ENCODE measurements around the gene SCN1B.

SCN1B gene

DNA sequence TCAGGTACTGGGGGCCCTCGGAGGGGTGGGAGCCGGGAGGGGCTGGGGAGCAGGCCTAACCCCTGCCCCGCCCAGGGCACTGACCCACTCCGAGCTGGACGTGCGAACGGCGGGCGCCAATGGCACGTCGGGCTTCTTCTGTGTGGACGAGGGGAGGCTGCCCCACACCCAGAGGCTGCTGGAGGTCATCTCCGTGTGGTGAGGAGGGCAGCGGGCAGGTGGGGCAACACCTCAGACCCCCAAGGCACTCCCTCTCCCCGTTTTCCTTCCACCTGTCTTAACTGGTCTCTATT lies 29.5 kb downstream of the SCN1B start:
- Histone ChIP-seq H3K4me3 (ENCODE audit: low read depth, low read length) (no peak overlapping the region), H3K27ac (ENCODE audit: low read depth, low read length) (no peak overlapping the region), H3K4me1 (ENCODE audit: control insufficient read depth, insufficient read depth, low read length, unreplicated experiment) (no peaks in the 10 kb centered on the region), H3K27me3 (ENCODE audit: insufficient read depth, low read length) (no peaks in the 10 kb centered on the region; the same call in 1 of the 2 replicates), H2AFZ (ENCODE audit: low read length, unreplicated experiment) (no peak overlapping the region), H3K36me3 (ENCODE audit: insufficient read depth, low read length) (no peaks in the 10 kb centered on the region), H3K79me2 (ENCODE audit: control insufficient read depth, insufficient read depth, low read length, unreplicated experiment) (no peaks in the 10 kb centered on the region)

DNA sequence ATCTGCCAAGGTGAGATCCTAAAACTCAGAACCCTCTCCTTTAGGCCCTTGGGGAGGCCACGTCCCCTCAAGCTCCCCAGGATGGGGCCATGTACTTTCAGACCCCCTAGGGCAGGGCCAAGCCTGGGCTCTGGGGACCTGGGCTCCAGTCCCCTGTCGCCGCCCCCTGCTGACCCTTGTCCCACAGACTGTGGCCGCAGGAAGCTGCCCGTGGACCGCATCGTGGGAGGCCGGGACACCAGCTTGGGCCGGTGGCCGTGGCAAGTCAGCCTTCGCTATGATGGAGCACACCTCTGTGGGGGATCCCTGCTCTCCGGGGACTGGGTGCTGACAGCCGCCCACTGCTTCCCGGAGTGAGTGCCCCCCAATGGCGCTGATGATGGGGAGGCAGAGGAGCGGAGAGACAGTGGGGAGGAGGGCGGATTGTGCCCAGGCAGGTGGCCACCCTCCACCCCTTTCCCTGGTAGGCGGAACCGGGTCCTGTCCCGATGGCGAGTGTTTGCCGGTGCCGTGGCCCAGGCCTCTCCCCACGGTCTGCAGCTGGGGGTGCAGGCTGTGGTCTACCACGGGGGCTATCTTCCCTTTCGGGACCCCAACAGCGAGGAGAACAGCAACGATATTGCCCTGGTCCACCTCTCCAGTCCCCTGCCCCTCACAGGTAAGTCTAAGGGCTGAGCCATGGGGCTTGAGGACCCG lies 30.0 kb downstream of the SCN1B start:
- Histone ChIP-seq H3K79me2 (ENCODE audit: control insufficient read depth, insufficient read depth, low read length, unreplicated experiment) (no peaks in the 10 kb centered on the region), H3K4me1 (ENCODE audit: control insufficient read depth, insufficient read depth, low read length, unreplicated experiment) (no peaks in the 10 kb centered on the region), H3K4me3 (ENCODE audit: low read depth, low read length) (no peak overlapping the region), H2AFZ (ENCODE audit: low read length, unreplicated experiment) (no peak overlapping the region), H3K27me3 (ENCODE audit: insufficient read depth, low read length) (no peaks in the 10 kb centered on the region; the same call in 1 of the 2 replicates), H3K27ac (ENCODE audit: low read depth, low read length) (no peak overlapping the region), H3K36me3 (ENCODE audit: insufficient read depth, low read length) (no peaks in the 10 kb centered on the region)

DNA sequence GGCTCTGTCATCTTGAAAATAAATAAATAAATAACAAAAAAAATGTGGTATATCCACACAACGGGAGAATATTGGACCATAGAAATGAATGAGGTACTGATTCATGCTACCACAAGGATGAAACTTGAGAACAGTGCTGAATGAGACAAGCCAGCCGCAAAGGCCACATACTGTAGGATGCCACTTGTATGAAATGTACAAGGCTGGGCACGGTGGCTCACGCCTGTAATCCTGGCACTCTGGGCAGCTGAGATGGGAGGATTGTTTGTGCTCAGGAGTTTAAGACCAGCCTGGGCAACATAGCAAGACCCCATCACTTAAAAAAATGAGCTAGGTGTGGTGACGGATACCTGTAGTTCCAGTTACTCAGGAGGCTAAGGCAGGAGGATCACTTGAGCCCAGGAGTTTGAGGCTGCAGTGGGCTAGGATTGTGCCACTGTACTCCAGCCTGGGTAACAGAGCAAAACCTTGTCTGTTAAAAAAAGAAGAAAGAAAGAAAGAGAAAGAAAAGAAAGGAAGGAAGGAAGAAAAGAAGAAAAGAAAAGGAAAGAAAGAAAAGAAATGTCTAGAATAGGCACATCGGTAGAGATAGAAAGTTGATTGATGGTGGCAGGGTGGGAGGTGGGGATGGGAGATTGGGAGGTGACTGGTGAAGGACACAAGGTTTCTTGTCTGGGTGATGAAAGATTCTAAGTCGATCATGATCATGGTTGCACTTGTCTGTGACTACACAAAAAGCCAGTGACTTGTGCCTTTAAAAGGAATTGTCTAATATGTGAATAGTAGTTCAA lies 31.5 kb downstream of the SCN1B start:
- H3K4me1 ChIP-seq (ENCODE audit: control insufficient read depth, insufficient read depth, low read length, unreplicated experiment) = no peaks in the 10 kb centered on the region
- no peaks in the 10 kb centered on the region for H3K79me2 ChIP-seq (ENCODE audit: control insufficient read depth, insufficient read depth, low read length, unreplicated experiment)
- no peak overlapping the region for H3K27ac ChIP-seq (ENCODE audit: low read depth, low read length)
- no peak overlapping the region for H2AFZ ChIP-seq (ENCODE audit: low read length, unreplicated experiment)
- H3K27me3 ChIP-seq (ENCODE audit: insufficient read depth, low read length) = no peaks in the 10 kb centered on the region; the same call in 1 of the 2 replicates
- no peaks in the 10 kb centered on the region for H3K36me3 ChIP-seq (ENCODE audit: insufficient read depth, low read length)
- no peak overlapping the region for H3K4me3 ChIP-seq (ENCODE audit: low read depth, low read length)

DNA sequence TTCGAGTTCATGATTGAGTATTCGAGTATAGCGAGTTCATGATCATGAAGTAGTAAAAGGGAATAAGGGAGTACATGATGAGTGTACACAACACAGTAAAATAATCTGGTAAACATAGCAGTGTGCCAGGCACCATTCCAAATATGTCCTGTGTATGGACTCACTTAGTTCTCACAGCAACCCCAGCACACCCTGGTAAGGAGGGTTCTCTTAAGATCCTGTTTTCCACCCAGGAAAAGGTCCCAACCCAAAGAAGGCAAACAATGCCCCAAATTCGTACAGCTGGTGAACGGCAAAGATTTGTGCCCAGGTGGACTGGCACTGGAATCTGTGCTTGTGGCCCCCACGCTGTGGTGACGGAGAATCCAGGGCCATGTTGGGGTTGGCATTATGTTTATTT lies 32.7 kb downstream of the SCN1B start:
- no peak overlapping the region for H2AFZ ChIP-seq (ENCODE audit: low read length, unreplicated experiment)
- no peaks in the 10 kb centered on the region for H3K4me1 ChIP-seq (ENCODE audit: control insufficient read depth, insufficient read depth, low read length, unreplicated experiment)
- H3K27ac ChIP-seq (ENCODE audit: low read depth, low read length) = no peak overlapping the region
- no peaks in the 10 kb centered on the region for H3K27me3 ChIP-seq (ENCODE audit: insufficient read depth, low read length)
- no peaks in the 10 kb centered on the region for H3K79me2 ChIP-seq (ENCODE audit: control insufficient read depth, insufficient read depth, low read length, unreplicated experiment)
- no peak overlapping the region for H3K4me3 ChIP-seq (ENCODE audit: low read depth, low read length)
- no peaks in the 10 kb centered on the region for H3K36me3 ChIP-seq (ENCODE audit: insufficient read depth, low read length)

DNA sequence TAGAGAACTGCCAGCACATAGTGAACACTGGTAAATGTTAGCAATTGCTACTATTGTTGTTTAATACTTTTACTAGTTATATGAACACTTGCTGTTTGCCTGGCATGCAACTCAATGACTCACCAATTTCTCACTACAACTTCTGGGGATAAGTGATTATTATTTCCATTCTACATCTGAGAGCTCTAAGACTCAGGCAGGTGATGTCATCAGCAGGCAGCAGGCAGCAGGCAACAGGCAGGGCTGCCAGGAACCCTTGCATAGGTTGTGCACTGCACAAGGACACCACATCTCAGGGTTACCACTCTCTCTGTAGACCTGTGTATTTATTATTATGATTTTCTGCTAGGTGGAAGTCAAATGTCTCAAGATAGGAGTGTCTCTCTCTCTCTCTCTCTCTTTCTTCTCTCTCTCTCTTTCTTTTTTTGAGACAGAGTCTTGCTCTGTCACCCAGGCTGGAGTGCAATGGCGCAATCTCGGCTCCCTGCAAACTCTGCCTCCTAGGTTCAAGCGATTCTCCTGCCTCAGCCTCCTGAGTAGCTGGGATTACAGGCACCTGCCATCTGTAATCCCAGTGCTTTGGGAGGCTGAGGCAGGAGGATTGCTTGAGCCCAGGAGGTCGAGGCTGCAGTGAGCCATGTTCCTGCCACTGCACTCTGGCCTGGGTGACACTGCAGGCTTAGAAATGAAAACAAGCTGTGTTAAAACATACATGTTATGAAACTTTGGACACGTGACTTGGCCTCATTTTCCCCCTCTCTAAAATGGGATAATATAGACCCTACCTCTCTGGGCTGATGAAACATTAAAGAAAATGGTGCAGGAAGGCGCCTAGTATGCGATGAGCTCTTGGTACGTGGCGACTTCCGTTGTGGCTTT lies 33.9 kb downstream of the SCN1B start:
- Histone ChIP-seq H3K79me2 (ENCODE audit: control insufficient read depth, insufficient read depth, low read length, unreplicated experiment) (no peaks in the 10 kb centered on the region), H3K4me1 (ENCODE audit: control insufficient read depth, insufficient read depth, low read length, unreplicated experiment) (no peaks in the 10 kb centered on the region), H3K4me3 (ENCODE audit: low read depth, low read length) (no peak overlapping the region), H3K36me3 (ENCODE audit: insufficient read depth, low read length) (no peaks in the 10 kb centered on the region), H3K27ac (ENCODE audit: low read depth, low read length) (no peak overlapping the region), H3K27me3 (ENCODE audit: insufficient read depth, low read length) (no peaks in the 10 kb centered on the region), H2AFZ (ENCODE audit: low read length, unreplicated experiment) (no peak overlapping the region)

DNA sequence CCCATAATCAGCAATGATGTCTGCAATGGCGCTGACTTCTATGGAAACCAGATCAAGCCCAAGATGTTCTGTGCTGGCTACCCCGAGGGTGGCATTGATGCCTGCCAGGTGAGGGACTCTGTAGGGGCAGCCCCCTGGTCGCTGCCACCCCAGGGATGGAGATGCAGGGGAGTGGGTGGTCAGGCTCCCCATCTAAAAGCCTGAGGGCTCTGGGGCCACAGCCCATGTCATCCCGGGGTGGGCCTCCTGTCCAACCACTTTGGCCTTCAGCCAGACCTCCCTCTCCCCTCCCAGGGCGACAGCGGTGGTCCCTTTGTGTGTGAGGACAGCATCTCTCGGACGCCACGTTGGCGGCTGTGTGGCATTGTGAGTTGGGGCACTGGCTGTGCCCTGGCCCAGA lies 35.3 kb downstream of the SCN1B start:
- Histone ChIP-seq H3K27me3 (ENCODE audit: insufficient read depth, low read length) (no peaks in the 10 kb centered on the region), H3K36me3 (ENCODE audit: insufficient read depth, low read length) (no peaks in the 10 kb centered on the region), H3K4me1 (ENCODE audit: control insufficient read depth, insufficient read depth, low read length, unreplicated experiment) (no peaks in the 10 kb centered on the region), H3K4me3 (ENCODE audit: low read depth, low read length) (no peak overlapping the region), H2AFZ (ENCODE audit: low read length, unreplicated experiment) (no peak overlapping the region), H3K79me2 (ENCODE audit: control insufficient read depth, insufficient read depth, low read length, unreplicated experiment) (no peaks in the 10 kb centered on the region), H3K27ac (ENCODE audit: low read depth, low read length) (no peak overlapping the region)

DNA sequence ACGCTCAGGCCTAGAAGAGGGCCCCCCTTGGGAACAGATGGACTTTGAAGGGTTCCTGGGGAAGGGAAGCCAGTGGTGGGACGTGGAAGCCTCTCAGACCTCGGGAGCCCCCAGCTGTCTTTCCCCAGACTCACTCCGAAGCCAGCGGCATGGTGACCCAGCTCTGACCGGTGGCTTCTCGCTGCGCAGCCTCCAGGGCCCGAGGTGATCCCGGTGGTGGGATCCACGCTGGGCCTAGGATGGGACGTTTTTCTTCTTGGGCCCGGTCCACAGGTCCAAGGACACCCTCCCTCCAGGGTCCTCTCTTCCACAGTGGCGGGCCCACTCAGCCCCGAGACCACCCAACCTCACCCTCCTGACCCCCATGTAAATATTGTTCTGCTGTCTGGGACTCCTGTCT lies 35.9 kb downstream of the SCN1B start:
- Histone ChIP-seq H3K27me3 (ENCODE audit: insufficient read depth, low read length) (no peaks in the 10 kb centered on the region), H3K4me1 (ENCODE audit: control insufficient read depth, insufficient read depth, low read length, unreplicated experiment) (no peaks in the 10 kb centered on the region), H3K4me3 (ENCODE audit: low read depth, low read length) (no peak overlapping the region), H3K36me3 (ENCODE audit: insufficient read depth, low read length) (no peaks in the 10 kb centered on the region), H3K79me2 (ENCODE audit: control insufficient read depth, insufficient read depth, low read length, unreplicated experiment) (no peaks in the 10 kb centered on the region), H3K27ac (ENCODE audit: low read depth, low read length) (no peak overlapping the region), H2AFZ (ENCODE audit: low read length, unreplicated experiment) (no peak overlapping the region)

DNA sequence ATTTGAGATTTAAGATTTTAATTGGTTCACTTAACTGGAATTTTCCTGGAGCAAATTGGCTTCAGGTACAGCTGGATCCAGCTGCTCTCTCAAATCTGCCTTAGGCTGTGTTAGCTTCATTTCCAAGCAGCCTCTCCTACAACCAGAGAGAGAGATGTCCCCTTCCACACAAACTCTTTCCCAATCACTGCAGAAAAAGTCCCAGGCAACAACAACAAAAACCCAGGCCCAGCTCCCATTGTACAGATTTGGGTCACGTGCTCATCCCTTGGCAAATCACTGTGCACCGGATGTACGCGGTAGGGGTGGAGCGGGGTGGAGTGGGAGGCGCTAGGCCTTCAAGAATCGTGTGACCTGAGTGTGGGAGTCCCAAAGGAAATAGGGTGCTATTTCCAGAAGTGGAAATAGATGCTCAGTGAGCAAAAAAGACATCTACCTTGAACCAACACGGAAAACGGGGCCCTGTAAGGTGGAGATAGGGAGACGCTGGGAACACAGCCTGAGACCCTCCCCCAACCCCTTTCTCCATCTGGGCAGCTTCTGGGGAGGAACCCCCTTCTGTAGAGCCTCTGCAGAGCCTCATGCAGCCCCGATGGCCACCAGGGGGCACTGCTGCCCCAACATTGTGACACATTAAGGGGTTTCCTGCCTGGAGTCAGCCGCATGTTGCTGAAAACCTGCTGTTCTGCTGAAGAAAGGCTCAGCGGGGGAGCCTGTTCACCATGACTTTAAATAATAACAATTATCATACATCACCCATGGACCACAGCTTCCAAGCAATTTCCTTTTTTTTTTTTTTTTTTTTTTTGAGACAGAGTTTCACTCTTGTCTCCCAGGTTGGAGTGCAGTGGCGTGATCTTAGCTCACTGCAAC lies 36.7 kb downstream of the SCN1B start:
- Histone ChIP-seq H2AFZ (ENCODE audit: low read length, unreplicated experiment) (no peak overlapping the region), H3K36me3 (ENCODE audit: insufficient read depth, low read length) (no peaks in the 10 kb centered on the region), H3K79me2 (ENCODE audit: control insufficient read depth, insufficient read depth, low read length, unreplicated experiment) (no peaks in the 10 kb centered on the region), H3K27ac (ENCODE audit: low read depth, low read length) (no peak overlapping the region), H3K4me1 (ENCODE audit: control insufficient read depth, insufficient read depth, low read length, unreplicated experiment) (no peaks in the 10 kb centered on the region), H3K4me3 (ENCODE audit: low read depth, low read length) (no peak overlapping the region), H3K27me3 (ENCODE audit: insufficient read depth, low read length) (no peaks in the 10 kb centered on the region)

DNA sequence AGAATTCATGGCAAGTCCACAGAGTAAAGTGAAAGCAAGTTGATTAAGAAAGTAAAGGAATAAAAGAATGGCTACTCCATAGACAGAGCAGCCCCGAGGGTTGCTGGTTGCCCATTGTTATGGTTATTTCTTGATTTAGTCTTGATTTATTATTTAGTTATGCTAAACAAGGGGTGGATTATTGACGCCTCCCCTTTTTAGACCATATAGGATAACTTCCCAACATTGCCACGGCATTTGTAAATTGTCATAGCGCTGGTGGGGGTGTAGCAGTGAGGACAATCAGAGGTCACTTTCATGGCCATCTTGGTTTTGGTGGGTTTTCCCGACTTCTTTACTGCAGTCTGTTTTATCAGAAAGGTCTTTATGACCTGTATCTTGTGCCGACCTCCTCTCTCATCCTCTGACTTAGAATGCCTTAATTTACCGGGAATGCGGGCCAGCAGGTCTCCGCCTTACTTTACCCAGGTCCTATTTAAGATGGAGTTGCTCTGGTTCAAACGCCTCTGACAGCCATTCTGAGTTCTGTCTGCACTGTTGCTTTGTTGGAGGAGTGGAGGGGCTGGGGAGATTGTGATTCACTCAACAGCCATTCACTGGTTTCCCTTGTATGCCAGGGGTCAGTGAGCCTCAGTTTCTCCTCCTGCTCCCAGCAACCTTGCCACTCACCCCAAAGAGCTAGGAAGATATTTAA lies 38.8 kb downstream of the SCN1B start:
- H2AFZ ChIP-seq (ENCODE audit: low read length, unreplicated experiment) = no peak overlapping the region
- no peaks in the 10 kb centered on the region for H3K4me1 ChIP-seq (ENCODE audit: control insufficient read depth, insufficient read depth, low read length, unreplicated experiment)
- H3K79me2 ChIP-seq (ENCODE audit: control insufficient read depth, insufficient read depth, low read length, unreplicated experiment) = no peaks in the 10 kb centered on the region
- H3K36me3 ChIP-seq (ENCODE audit: insufficient read depth, low read length) = no peaks in the 10 kb centered on the region
- no peaks in the 10 kb centered on the region for H3K27me3 ChIP-seq (ENCODE audit: insufficient read depth, low read length)
- no peak overlapping the region for H3K27ac ChIP-seq (ENCODE audit: low read depth, low read length)
- H3K4me3 ChIP-seq (ENCODE audit: low read depth, low read length) = no peak overlapping the region

DNA sequence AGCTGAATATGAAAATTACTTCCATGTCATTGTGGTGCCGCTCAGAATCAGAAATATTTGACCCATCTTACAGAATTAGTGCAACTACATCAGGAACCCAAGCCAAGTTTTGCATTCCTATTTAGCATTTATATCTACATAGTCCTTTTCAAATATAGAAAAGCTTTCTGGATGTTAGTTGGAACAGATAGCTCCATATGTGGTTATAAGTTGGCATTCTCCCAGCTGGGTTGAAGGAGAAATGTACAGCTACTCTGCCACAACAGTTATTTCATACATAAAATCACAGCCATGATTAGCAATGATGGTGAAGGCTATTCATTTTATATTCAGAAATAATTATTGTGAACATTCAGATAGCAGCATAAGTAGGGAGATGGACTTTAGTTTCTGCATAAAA lies 39.4 kb downstream of the SCN1B start:
- no peaks in the 10 kb centered on the region for H3K4me1 ChIP-seq (ENCODE audit: control insufficient read depth, insufficient read depth, low read length, unreplicated experiment)
- no peaks in the 10 kb centered on the region for H3K79me2 ChIP-seq (ENCODE audit: control insufficient read depth, insufficient read depth, low read length, unreplicated experiment)
- H3K27ac ChIP-seq (ENCODE audit: low read depth, low read length) = no peak overlapping the region
- no peak overlapping the region for H2AFZ ChIP-seq (ENCODE audit: low read length, unreplicated experiment)
- H3K4me3 ChIP-seq (ENCODE audit: low read depth, low read length) = no peak overlapping the region
- no peaks in the 10 kb centered on the region for H3K27me3 ChIP-seq (ENCODE audit: insufficient read depth, low read length)
- H3K36me3 ChIP-seq (ENCODE audit: insufficient read depth, low read length) = no peaks in the 10 kb centered on the region

Data from ACC112 (cell line).